ENCODE measurements around the gene LINC00237.

LINC00237 gene

GRCh38 chr20:21064924-21065323 is 41.2 kb downstream of the LINC00237 start:
- no peak overlapping the region for H3K4me2 ChIP-seq
- no peak overlapping the region for H3K27ac ChIP-seq
- no peak overlapping the region for H3K4me3 ChIP-seq (IDR thresholded peaks at IDR 0.05; ENCODE audit: insufficient read depth, low read depth, low read length)
- TF ChIP-seq, protein P1, sequence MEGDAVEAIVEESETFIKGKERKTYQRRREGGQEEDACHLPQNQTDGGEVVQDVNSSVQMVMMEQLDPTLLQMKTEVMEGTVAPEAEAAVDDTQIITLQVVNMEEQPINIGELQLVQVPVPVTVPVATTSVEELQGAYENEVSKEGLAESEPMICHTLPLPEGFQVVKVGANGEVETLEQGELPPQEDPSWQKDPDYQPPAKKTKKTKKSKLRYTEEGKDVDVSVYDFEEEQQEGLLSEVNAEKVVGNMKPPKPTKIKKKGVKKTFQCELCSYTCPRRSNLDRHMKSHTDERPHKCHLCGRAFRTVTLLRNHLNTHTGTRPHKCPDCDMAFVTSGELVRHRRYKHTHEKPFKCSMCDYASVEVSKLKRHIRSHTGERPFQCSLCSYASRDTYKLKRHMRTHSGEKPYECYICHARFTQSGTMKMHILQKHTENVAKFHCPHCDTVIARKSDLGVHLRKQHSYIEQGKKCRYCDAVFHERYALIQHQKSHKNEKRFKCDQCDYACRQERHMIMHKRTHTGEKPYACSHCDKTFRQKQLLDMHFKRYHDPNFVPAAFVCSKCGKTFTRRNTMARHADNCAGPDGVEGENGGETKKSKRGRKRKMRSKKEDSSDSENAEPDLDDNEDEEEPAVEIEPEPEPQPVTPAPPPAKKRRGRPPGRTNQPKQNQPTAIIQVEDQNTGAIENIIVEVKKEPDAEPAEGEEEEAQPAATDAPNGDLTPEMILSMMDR (conservative IDR thresholded peaks at IDR 0.05; ENCODE audit: low read depth, low read length), result no peak
- no peaks in the 10 kb centered on the region for H3K36me3 ChIP-seq (ENCODE audit: insufficient read depth)
- no peaks in the 10 kb centered on the region for H4K20me1 ChIP-seq (ENCODE audit: insufficient read depth)
- H3K9ac ChIP-seq, result no peak overlapping the region
- no peaks in the 10 kb centered on the region for H3K79me2 ChIP-seq (ENCODE audit: insufficient read depth, low read depth)
- no peaks in the 10 kb centered on the region for H3K4me1 ChIP-seq (ENCODE audit: low read depth, poor library complexity, severe bottlenecking)
- H2AFZ ChIP-seq (ENCODE audit: low read depth), result no peak overlapping the region
- H3K27me3 ChIP-seq (ENCODE audit: insufficient read depth, low read depth), result no peaks in the 10 kb centered on the region

DNA sequence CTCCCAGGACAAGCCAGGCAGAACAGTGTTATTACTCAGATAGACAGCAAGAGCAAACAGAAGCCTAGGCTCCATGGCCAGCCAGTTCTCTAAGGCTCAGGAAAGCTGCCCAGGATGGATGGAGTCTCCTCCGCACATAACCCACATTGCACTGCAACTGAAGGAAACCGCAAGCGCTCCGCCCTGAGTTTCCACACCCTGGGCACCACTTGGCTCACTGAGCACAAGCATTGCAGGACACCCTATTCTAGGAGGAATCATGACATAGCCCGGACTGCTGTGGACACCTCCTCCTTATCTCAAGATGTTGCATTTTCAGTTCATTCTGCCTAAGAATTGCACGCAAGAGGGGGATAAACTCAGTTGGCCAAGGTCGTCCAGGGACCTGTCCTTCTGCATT is 42.9 kb downstream of the LINC00237 start:
- no peaks in the 10 kb centered on the region for H3K4me1 ChIP-seq (ENCODE audit: low read depth, poor library complexity, severe bottlenecking)
- TF ChIP-seq, protein P1 (conservative IDR thresholded peaks at IDR 0.05; ENCODE audit: low read depth, low read length), result no peak
- H3K27me3 ChIP-seq (ENCODE audit: insufficient read depth, low read depth), result no peaks in the 10 kb centered on the region
- no peak overlapping the region for H3K4me3 ChIP-seq (IDR thresholded peaks at IDR 0.05; ENCODE audit: insufficient read depth, low read depth, low read length)
- H3K27ac ChIP-seq, result no peak overlapping the region
- H4K20me1 ChIP-seq (ENCODE audit: insufficient read depth), result no peaks in the 10 kb centered on the region
- no peaks in the 10 kb centered on the region for H3K79me2 ChIP-seq (ENCODE audit: insufficient read depth, low read depth)
- H3K9ac ChIP-seq, result no peak overlapping the region
- H2AFZ ChIP-seq (ENCODE audit: low read depth), result no peak overlapping the region
- no peaks in the 10 kb centered on the region for H3K36me3 ChIP-seq (ENCODE audit: insufficient read depth)
- H3K4me2 ChIP-seq, result no peak overlapping the region

DNA sequence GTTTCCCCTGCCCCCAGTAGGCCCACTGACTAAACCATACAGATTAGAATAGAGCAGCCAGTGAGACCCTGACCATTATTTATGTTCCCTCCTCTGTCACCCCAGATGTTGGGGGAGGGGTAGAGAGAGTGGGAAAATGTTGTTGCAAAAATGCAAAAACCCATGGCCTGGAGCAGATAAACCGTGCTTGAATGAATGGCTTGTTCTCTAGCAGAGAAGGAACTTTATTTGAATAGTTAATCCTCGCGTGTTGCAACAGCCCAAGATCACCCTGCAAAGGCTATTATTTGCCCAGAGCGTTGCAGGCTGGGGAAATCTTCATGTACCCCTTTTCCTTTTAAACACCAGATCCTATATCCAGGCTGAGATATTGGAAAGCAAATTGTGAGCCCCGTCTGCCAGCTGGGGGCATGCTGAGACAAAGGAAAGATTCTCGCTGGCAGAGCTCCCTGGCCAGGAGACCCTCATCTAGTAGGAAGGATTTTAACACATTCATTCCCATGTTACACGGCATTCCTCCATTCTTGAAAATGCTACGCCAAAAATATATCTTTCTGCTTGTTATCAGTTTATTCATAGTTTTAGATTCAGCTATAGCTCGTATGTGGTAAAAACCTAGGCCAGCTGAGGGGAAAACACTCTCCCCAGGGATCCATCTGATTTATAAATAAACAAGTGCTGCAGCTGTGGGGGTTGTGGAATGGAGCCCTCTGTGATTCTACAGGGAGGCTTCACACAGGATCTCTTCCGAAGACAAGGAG is 53.0 kb downstream of the LINC00237 start:
- H3K9ac ChIP-seq, result no peak overlapping the region
- H3K4me2 ChIP-seq, result no peak overlapping the region
- no peaks in the 10 kb centered on the region for H3K4me1 ChIP-seq (ENCODE audit: low read depth, poor library complexity, severe bottlenecking)
- TF ChIP-seq, protein P1 (conservative IDR thresholded peaks at IDR 0.05; ENCODE audit: low read depth, low read length), result no peak
- H3K79me2 ChIP-seq (ENCODE audit: insufficient read depth, low read depth), result no peaks in the 10 kb centered on the region
- no peaks in the 10 kb centered on the region for H4K20me1 ChIP-seq (ENCODE audit: insufficient read depth)
- no peak overlapping the region for H3K4me3 ChIP-seq (IDR thresholded peaks at IDR 0.05; ENCODE audit: insufficient read depth, low read depth, low read length)
- no peaks in the 10 kb centered on the region for H3K36me3 ChIP-seq (ENCODE audit: insufficient read depth)
- H2AFZ ChIP-seq (ENCODE audit: low read depth), result no peak overlapping the region
- H3K27me3 ChIP-seq (ENCODE audit: insufficient read depth, low read depth), result no peaks in the 10 kb centered on the region
- no peak overlapping the region for H3K27ac ChIP-seq

DNA sequence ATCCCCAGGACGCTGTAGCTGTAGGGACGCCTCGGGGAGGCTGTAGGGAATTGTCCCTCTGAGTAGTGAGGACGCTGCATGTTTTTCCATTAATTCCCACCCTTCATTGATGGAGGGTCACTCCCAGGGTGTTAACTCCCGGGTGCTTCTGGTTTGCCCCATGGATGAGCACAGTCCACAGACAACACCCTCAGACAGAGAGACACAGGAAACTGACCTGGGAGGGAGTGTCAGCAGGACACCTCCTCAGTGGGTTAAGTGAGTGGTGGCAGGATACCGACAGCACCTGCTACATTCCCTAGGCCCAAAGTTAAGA is 53.5 kb downstream of the LINC00237 start:
- Histone ChIP-seq H3K36me3 (ENCODE audit: insufficient read depth) (no peaks in the 10 kb centered on the region), H3K27ac (no peak overlapping the region), H3K4me3 (IDR thresholded peaks at IDR 0.05; ENCODE audit: insufficient read depth, low read depth, low read length) (no peak overlapping the region), H3K9ac (no peak overlapping the region), H4K20me1 (ENCODE audit: insufficient read depth) (no peaks in the 10 kb centered on the region), H3K79me2 (ENCODE audit: insufficient read depth, low read depth) (no peaks in the 10 kb centered on the region), H3K27me3 (ENCODE audit: insufficient read depth, low read depth) (no peaks in the 10 kb centered on the region), H3K4me1 (ENCODE audit: low read depth, poor library complexity, severe bottlenecking) (no peaks in the 10 kb centered on the region), H3K4me2 (no peak overlapping the region), H2AFZ (ENCODE audit: low read depth) (no peak overlapping the region)
- TF ChIP-seq, protein P1 (conservative IDR thresholded peaks at IDR 0.05; ENCODE audit: low read depth, low read length), result no peak
